Stimulated activated CD4-positive, alpha-beta T cell treated with anti-CD3 and anti-CD28 coated beads, TNF-alpha, amount 100 ng/mL, for 24 hours (primary cell): ENCODE results near the gene ERAS.

ENCODE experiments used
- DNase-seq, 3 experiments: peaks; one replicate each; pipeline ENCODE4 v3.0.0-alpha.2; 2020; ENCODE audit warnings: low read depth in 3 of 3

The ERAS gene, protein sequence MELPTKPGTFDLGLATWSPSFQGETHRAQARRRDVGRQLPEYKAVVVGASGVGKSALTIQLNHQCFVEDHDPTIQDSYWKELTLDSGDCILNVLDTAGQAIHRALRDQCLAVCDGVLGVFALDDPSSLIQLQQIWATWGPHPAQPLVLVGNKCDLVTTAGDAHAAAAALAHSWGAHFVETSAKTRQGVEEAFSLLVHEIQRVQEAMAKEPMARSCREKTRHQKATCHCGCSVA

GRCh38 chrX:48826135-48826875, at the start of gene ERAS:
Gene ERAS (plus strand): TSS chrX:48826513. CDS start chrX:48829124, 2,611 bp downstream.
- no peak for DNase-seq

GRCh38 chrX:48776818-48777439, 49.4 kb upstream of the ERAS start:
- DNase-seq = no peak

DNA sequence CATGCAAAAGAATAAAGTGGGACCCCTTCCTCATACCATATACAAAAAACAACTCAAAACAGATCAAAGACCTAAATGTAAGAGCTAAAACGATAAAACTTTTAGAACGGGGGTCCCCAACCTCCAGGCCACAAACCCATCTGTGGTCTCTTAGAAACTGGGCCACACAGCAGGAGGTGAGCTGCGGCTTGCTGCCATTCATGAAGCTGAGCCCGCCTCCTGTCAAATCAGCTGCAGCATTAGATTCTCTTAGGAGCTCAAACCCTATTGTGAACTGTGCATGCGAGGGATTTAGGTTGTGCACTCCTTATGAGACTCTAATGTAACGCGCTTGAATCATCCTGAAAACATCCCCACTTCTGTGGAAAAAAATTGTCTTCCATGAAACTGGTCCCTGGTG, 46.9 kb upstream of the ERAS start:
- no peak for DNase-seq

GRCh38 chrX:48781705-48782104, 44.6 kb upstream of the ERAS start:
- no peak for DNase-seq

- DNase-seq = no peak
Observed at GRCh38 chrX:48782216-48782615, 44.1 kb upstream of the ERAS start.

- DNase-seq = no peak
Observed at GRCh38 chrX:48782795-48783194, 43.5 kb upstream of the ERAS start.

DNA sequence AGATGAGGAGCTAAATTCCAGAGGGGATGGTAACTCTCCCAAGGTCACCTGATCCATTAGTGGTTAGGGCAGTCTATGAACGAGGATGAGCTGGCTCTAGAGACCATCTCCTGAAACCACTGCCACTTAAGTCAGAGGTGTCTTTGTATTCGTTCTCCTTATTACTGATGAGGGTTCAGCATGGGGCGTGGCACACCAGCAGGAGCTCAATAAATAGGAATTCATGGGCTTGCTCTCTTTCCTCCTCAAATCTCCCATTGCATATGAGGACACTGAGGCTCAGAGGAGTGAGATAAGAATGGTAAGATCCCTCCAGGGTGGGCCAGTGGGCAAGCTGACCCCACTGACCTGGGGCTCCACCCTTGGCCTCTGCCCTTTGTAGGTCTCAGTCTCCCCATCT, 41.6 kb upstream of the ERAS start:
- DNase-seq = no peak

- DNase-seq = no peak
Observed at GRCh38 chrX:48785186-48785539, 41.1 kb upstream of the ERAS start.

DNA sequence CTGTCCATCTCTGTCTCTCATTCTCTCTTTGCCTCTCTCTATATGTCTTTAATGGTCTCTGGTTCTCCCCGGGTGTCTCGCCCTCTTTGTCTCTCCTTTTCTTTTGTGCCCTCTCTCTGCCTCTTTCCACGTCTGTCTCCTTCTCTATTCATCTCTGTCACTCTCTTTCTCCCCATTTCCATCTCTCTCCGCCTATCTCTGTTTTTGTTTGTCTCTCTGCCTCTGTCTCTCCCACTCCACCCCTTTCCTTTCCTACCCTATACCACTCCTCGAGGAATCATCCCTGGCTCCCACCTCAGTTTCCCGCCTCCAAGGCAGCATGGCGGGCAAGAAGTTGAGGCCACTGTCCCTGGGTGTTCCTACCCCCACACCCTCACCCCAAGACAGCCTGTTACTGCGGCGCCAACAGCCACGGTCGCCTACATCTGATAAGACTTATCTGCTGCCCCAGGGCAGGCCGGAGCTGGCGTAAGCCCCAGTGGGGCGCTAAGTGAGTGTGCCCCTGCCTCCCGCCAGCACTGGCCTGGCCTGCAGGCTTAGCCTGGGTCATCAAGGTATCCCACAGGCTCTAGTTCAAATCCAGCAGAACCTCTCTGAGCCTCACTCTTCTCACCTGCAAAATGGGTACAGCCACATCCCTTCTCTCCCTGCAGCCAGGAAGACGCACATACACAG, 40.6 kb upstream of the ERAS start:
- DNase-seq = no peak

DNA sequence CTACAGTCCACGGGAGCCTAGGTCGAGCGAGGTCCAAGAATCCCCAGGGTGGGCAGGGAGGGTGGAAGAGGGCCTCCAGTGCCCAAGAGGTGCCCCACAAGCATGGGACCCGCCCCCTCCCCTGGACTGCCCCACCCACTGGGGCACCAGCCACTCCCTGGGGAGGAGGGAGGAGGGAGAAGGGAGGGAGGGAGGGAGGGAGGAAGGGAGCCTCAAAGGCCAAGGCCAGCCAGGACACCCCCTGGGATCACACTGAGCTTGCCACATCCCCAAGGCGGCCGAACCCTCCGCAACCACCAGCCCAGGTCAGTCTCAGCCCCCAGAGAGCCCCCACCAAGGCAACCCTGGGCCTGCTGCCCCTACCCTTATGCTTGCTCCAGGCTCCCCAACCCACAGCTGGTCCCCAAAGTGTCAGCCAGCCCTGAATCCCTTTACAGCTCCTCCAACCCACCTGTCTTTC, 39.9 kb upstream of the ERAS start, which contains the start of gene GATA1:
TSS of gene GATA1 (plus strand) at position 250 of the 460 bp plus-strand sequence. CDS start 4,520 bp downstream, outside the sequence.
- no peak for DNase-seq

- DNase-seq = no peak
Observed at GRCh38 chrX:48786825-48787504, 39.3 kb upstream of the ERAS start.

DNA sequence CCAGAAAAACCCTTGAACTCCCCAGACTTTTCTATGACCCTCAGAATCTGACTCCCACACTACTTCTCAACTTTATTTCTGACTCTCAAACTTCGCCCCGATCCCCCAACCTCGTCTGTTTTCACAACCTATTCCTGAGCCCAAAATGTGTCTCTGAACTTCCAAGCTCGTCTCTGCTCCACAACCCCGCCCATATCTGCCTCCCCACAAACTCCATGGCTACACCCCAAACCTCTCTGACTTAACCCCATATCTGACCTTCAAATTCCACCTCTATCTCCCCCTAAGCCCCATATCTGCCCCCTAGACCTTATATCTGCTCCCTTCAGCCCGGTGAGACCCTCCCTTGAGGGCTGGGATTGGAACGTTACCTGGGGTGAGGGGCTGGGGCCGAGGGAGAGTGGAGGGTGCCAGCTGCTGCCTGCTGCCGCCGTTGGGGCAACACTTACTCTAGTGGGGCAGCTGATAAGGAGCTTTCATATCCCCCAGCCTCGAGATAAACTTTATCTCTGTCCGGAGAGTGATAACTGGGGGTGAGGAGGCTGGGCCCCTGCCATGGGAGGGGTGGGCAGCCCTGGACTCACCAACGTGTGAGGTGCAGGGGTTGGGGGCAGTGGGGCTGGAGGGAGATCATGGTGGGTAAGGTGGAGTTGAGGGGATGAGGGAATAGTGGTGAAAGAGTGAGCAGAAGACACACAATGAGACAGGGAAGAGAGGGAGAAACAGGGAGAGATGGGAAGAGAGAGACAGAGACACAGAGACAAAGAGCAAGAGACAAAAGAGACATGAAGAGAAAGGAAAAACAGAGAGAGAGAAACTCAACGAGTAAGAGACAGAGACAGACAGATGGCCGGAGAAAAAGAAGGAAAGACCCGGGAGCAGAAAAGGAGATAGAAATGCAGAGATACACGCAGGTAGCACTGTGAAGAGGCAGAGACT, 38.5 kb upstream of the ERAS start:
- DNase-seq = no peak

DNA sequence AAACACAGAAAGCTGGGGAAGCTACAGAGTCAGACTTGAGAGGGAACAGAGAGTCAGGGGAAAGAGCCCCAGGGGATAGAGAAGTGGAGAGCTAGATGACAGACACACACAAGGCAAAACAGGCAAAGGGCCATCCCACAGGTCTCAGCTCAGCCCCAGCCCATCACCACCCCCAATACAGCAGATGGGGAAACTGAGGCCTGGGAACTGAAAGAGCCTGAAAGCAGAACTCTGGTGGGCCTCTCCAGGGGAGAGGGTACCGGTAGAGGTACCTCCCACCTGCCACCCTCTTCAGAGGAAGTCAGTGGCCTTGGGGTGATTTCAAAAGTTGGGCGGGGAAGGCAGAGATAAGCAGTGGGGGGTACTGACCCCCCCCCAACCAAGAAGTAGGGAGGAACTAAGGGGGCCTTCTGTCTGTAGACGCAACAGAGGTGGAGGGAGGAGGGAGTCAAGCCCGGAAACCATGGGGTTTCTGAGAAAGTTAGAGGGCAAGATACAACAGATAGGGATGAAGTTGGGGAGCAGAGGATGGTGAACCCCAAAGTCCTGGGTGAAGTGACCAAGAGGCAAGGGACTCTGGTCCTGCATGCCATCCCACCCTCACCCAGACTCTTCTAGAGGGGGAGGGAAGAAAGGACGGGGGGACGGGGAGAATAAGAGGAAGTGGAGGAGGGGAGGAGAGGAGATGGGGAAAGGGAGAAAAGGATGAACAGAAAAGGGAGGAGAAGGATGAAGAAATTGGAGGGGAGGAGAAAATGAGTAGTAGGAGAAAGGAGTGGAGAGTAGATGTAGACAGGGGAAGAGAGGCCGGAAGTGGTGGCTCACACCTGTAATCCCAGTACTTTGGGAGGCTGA, 36.7 kb upstream of the ERAS start:
- DNase-seq = no peak

- no peak for DNase-seq
Observed at GRCh38 chrX:48790477-48790876, 35.8 kb upstream of the ERAS start.

- DNase-seq = no peak
Observed at GRCh38 chrX:48791063-48791820, 35.1 kb upstream of the ERAS start.

- DNase-seq = no peak
Observed at GRCh38 chrX:48792219-48792618, 34.1 kb upstream of the ERAS start.

DNA sequence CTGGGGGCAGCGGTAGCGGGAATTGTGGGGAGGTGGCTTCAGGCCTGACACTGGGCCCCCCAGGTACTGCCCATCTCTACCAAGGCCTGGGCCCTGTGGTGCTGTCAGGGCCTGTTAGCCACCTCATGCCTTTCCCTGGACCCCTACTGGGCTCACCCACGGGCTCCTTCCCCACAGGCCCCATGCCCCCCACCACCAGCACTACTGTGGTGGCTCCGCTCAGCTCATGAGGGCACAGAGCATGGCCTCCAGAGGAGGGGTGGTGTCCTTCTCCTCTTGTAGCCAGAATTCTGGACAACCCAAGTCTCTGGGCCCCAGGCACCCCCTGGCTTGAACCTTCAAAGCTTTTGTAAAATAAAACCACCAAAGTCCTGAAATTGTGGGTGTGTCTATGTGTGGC, 32.4 kb upstream of the ERAS start:
- DNase-seq = no peak

DNA sequence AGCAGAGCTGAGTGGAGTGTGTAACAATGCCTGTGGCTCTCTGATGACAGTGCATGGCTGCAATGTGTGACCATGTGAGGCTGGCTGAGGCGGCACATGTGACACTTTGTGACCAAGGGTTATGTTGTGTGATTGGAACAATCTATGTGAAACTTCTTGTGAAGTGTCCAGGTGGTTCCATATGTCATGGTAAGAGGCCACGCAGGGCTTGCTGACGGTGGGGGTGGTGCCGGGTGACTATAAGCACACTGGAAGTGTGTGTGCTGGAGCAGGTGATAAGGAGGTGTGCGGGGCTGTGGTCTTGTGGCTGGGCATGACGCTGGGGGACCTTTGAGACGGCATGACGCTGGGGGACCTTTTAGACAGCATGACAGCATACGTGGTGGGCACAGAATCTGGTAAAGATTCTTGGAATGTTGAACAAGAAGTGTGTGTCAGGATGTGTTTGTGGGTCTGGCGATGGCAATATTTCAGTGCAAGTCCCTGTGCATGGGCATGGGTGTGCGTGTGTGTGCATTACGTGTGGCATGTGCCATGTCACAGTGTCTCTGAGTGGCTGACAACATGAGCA, 31.9 kb upstream of the ERAS start:
- DNase-seq = no peak
